Activated T-cell treated with anti-CD3 and anti-CD28 coated beads, Interleukin-2, amount 50 U/mL, for 72 hours (primary cell): ENCODE data around the gene SCD. TPM values are rescaled to one million over a fixed set of nuclear protein-coding genes. Genes with fewer than 3 reads are reported as not detected.

ENCODE experiments used
- ATAC-seq, 2 donors: fragments of 150-1000 bp; cut with Tn5 transposase; replicated peaks in 1 of 2; 2 replicates each; pipeline ENCODE4 v1.10.0; 2021; ENCODE audit warnings: moderate library complexity in 2 of 2, mild to moderate bottlenecking in 1 of 2
- DNase-seq, 2 donors: peaks; one replicate each; pipeline ENCODE4 v3.0.0; 2021 to 2022; ENCODE audit warnings: mixed read lengths in 1 of 2
- H3K27ac Mint-ChIP-seq: one replicate; pipeline ENCODE4 v1.8.0; 2022; ENCODE audit warnings: mild to moderate bottlenecking, moderate library complexity, mixed read lengths
- H3K27me3 Mint-ChIP-seq: one replicate; pipeline ENCODE4 v1.8.0; 2022; ENCODE audit warnings: low read depth, mixed read lengths
- H3K36me3 Mint-ChIP-seq, 2 donors: one replicate each; pipeline ENCODE4 v1.8.0; 2022; ENCODE audit warnings: mixed read lengths in 2 of 2, mild to moderate bottlenecking in 1 of 2; ENCODE audit not compliant: insufficient read depth in 2 of 2
- H3K4me1 Mint-ChIP-seq: one replicate; pipeline ENCODE4 v1.8.0; 2022; ENCODE audit warnings: low read depth, mixed read lengths
- H3K4me3 Mint-ChIP-seq, 2 donors: one replicate each; pipeline ENCODE4 v1.8.0; 2022; ENCODE audit warnings: mild to moderate bottlenecking in 2 of 2, mixed read lengths in 2 of 2, moderate library complexity in 2 of 2
- H3K9me3 Mint-ChIP-seq, 2 donors: one replicate each; pipeline ENCODE4 v1.8.0; 2022; ENCODE audit warnings: mixed read lengths in 2 of 2
- total RNA-seq, 2 donors: library from RNA; stranded (reverse); gene quantifications; one replicate each; pipeline ENCODE4 v1.2.3, GENCODE V29; 2022

The SCD gene
- total RNA-seq, 2 donors from 2014 or later = 79.5 to 90.4 TPM

- Mint-ChIP-seq H3K27me3 (peaks cover 6% of the 10 kb centered on the region), H3K27ac (no peak overlapping the region), H3K4me1 (peaks cover 17% of the 10 kb centered on the region), H3K36me3 (no peaks in the 10 kb centered on the region), H3K4me3 (no peak overlapping the region), H3K9me3 (no peaks in the 10 kb centered on the region)
- DNase-seq = no peak
- no peak for ATAC-seq
Observed at GRCh38 chr10:100327718-100328009, 19.4 kb upstream of the SCD start.

GRCh38 chr10:100328198-100328597 is 18.8 kb upstream of the SCD start:
- no peak overlapping the region for H3K4me3 Mint-ChIP-seq
- no peaks in the 10 kb centered on the region for H3K9me3 Mint-ChIP-seq
- H3K36me3 Mint-ChIP-seq = no peaks in the 10 kb centered on the region
- no peak overlapping the region for H3K27ac Mint-ChIP-seq
- H3K4me1 Mint-ChIP-seq = peaks cover 17% of the 10 kb centered on the region
- ATAC-seq (no peak), DNase-seq (no peak)
- peaks cover 6% of the 10 kb centered on the region for H3K27me3 Mint-ChIP-seq

GRCh38 chr10:100330079-100330478 is 17.0 kb upstream of the SCD start, which contains the start of gene PKD2L1:
Gene PKD2L1 (minus strand): TSS chr10:100330228. CDS start chr10:100330103, 125 bp downstream.
- no peak within 1 kb of the TSS for H3K27ac Mint-ChIP-seq

GRCh38 chr10:100333106-100333505 is 13.9 kb upstream of the SCD start:
- H3K4me1 Mint-ChIP-seq = no peaks in the 10 kb centered on the region
- no peak for DNase-seq
- H3K36me3 Mint-ChIP-seq = no peaks in the 10 kb centered on the region
- no peak for ATAC-seq
- H3K27me3 Mint-ChIP-seq = peaks cover 15% of the 10 kb centered on the region
- no peak overlapping the region for H3K4me3 Mint-ChIP-seq
- no peak overlapping the region for H3K27ac Mint-ChIP-seq
- no peaks in the 10 kb centered on the region for H3K9me3 Mint-ChIP-seq

More at GRCh38 chr10:100330079-100330478, 17.0 kb upstream of the SCD start, which contains the start of gene PKD2L1:
- Mint-ChIP-seq H3K4me1 (peaks cover 17% of the 10 kb centered on the region), H3K27me3 (peaks cover 15% of the 10 kb centered on the region), H3K4me3 (no peak within 1 kb of the TSS), H3K9me3 (no peaks in the 10 kb centered on the region), H3K36me3 (no peaks in the 10 kb centered on the region)
- ATAC-seq (no peak), DNase-seq (no peak)

- no peak overlapping the region for H3K27ac Mint-ChIP-seq
- H3K4me1 Mint-ChIP-seq = no peaks in the 10 kb centered on the region
- DNase-seq (no peak), ATAC-seq (no peak)
- no peaks in the 10 kb centered on the region for H3K36me3 Mint-ChIP-seq
- H3K4me3 Mint-ChIP-seq = no peak overlapping the region
- peaks cover 15% of the 10 kb centered on the region for H3K27me3 Mint-ChIP-seq
- no peaks in the 10 kb centered on the region for H3K9me3 Mint-ChIP-seq
Observed at GRCh38 chr10:100333661-100334440, 13.2 kb upstream of the SCD start.

GRCh38 chr10:100334762-100335161 is 12.3 kb upstream of the SCD start:
- Mint-ChIP-seq H3K27ac (no peak overlapping the region), H3K27me3 (peaks cover 9% of the 10 kb centered on the region), H3K9me3 (no peaks in the 10 kb centered on the region), H3K4me3 (no peak overlapping the region), H3K4me1 (no peaks in the 10 kb centered on the region), H3K36me3 (no peaks in the 10 kb centered on the region)
- ATAC-seq = no peak
- DNase-seq = no peak

- H3K36me3 Mint-ChIP-seq = no peaks in the 10 kb centered on the region
- ATAC-seq (peak; percentile 83 to 84), DNase-seq (peak; percentile 83 to 84)
- H3K9me3 Mint-ChIP-seq = no peaks in the 10 kb centered on the region
- H3K27ac Mint-ChIP-seq = peak overlapping the region; percentile 55
- peaks cover 14% of the 10 kb centered on the region for H3K27me3 Mint-ChIP-seq
- H3K4me1 Mint-ChIP-seq = peaks cover 6% of the 10 kb centered on the region
- H3K4me3 Mint-ChIP-seq = no peak overlapping the region
Observed at GRCh38 chr10:100338434-100339036, 8.5 kb upstream of the SCD start.

GRCh38 chr10:100339236-100339635 is 7.8 kb upstream of the SCD start:
- H3K27me3 Mint-ChIP-seq = peaks cover 7% of the 10 kb centered on the region
- no peak overlapping the region for H3K27ac Mint-ChIP-seq
- no peak overlapping the region for H3K4me3 Mint-ChIP-seq
- H3K36me3 Mint-ChIP-seq = no peaks in the 10 kb centered on the region
- no peak for ATAC-seq
- DNase-seq = no peak
- peaks cover 11% of the 10 kb centered on the region for H3K4me1 Mint-ChIP-seq
- H3K9me3 Mint-ChIP-seq = no peaks in the 10 kb centered on the region

GRCh38 chr10:100340948-100341847 is 5.8 kb upstream of the SCD start:
- Mint-ChIP-seq H3K27me3 (peaks cover 5% of the 10 kb centered on the region), H3K27ac (no peak overlapping the region), H3K9me3 (no peaks in the 10 kb centered on the region), H3K36me3 (no peaks in the 10 kb centered on the region), H3K4me3 (no peak overlapping the region), H3K4me1 (peaks cover 27% of the 10 kb centered on the region)
- DNase-seq = no peak
- no peak for ATAC-seq

- H3K27me3 Mint-ChIP-seq = peaks cover 5% of the 10 kb centered on the region
- no peak overlapping the region for H3K4me3 Mint-ChIP-seq
- H3K4me1 Mint-ChIP-seq = peaks cover 29% of the 10 kb centered on the region
- DNase-seq = peak; percentile 58 to 64
- peak; percentile 44 to 45 for ATAC-seq
- H3K9me3 Mint-ChIP-seq = no peaks in the 10 kb centered on the region
- H3K27ac Mint-ChIP-seq = no peak overlapping the region
- no peaks in the 10 kb centered on the region for H3K36me3 Mint-ChIP-seq
Observed at GRCh38 chr10:100341953-100342626, 4.9 kb upstream of the SCD start.

- ATAC-seq = no peak
- H3K4me1 Mint-ChIP-seq = peaks cover 29% of the 10 kb centered on the region
- DNase-seq = no peak
- peaks cover 0 to 2% of the 10 kb centered on the region in 2 donors for H3K36me3 Mint-ChIP-seq
- no peak overlapping the region for H3K27ac Mint-ChIP-seq
- H3K4me3 Mint-ChIP-seq = no peak overlapping the region
- H3K9me3 Mint-ChIP-seq = no peaks in the 10 kb centered on the region
- H3K27me3 Mint-ChIP-seq = peaks cover 5% of the 10 kb centered on the region
Observed at GRCh38 chr10:100342627-100342972, 4.4 kb upstream of the SCD start.

- Mint-ChIP-seq H3K9me3 (no peaks in the 10 kb centered on the region), H3K27ac (peak overlapping the region; percentile 78), H3K4me1 (peaks cover 46% of the 10 kb centered on the region), H3K27me3 (peaks cover 5% of the 10 kb centered on the region), H3K4me3 (peak overlapping the region in 1 of 2 donors; percentile 72), H3K36me3 (peaks cover 12 to 15% of the 10 kb centered on the region in 2 donors)
- no peak for ATAC-seq
- no peak for DNase-seq
Observed at GRCh38 chr10:100344241-100344788, 2.7 kb upstream of the SCD start.
